WI38 (cell line): ENCODE data around the gene MEX3A.

Experiments used
- H3K4me3 ChIP-seq: 2 replicates; pipeline ENCODE4 v1.5.1; 2011; ENCODE audit warnings: low read depth, mild to moderate bottlenecking, control low read depth, low read length
- TF ChIP-seq, protein P1 (sequence below): IDR thresholded peaks from 2 replicates; pipeline ENCODE4 v1.5.1; 2012; ENCODE audit warnings: low read depth, mild to moderate bottlenecking, control low read depth, low read length

The MEX3A gene

GRCh38 chr1:156054500-156055280 is 27.6 kb downstream of the MEX3A start, which contains the start of gene LAMTOR2:
Gene LAMTOR2, plus strand, starts transcription at chr1:156054782. Its CDS starts 108 bp downstream, at chr1:156054890.
- H3K4me3 ChIP-seq: peak within 1 kb of the TSS; percentile 79
- TF ChIP-seq, protein P1, sequence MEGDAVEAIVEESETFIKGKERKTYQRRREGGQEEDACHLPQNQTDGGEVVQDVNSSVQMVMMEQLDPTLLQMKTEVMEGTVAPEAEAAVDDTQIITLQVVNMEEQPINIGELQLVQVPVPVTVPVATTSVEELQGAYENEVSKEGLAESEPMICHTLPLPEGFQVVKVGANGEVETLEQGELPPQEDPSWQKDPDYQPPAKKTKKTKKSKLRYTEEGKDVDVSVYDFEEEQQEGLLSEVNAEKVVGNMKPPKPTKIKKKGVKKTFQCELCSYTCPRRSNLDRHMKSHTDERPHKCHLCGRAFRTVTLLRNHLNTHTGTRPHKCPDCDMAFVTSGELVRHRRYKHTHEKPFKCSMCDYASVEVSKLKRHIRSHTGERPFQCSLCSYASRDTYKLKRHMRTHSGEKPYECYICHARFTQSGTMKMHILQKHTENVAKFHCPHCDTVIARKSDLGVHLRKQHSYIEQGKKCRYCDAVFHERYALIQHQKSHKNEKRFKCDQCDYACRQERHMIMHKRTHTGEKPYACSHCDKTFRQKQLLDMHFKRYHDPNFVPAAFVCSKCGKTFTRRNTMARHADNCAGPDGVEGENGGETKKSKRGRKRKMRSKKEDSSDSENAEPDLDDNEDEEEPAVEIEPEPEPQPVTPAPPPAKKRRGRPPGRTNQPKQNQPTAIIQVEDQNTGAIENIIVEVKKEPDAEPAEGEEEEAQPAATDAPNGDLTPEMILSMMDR: no peak

- TF ChIP-seq, protein P1: peak; percentile 44
- H3K4me3 ChIP-seq: peak within 1 kb of the TSS; percentile 82
These were observed 28.3 kb downstream of the MEX3A start, which contains the start of gene UBQLN4 for GRCh38 chr1:156053768-156054499. Gene UBQLN4, minus strand, starts transcription at chr1:156053798. Its CDS starts 97 bp downstream, at chr1:156053701.

GRCh38 chr1:156052862-156053767 is 29.1 kb downstream of the MEX3A start:
- peak overlapping the region; percentile 82 for H3K4me3 ChIP-seq
- TF ChIP-seq, protein P1: peak; percentile 19; the same call in 1 of the 2 replicates

GRCh38 chr1:156051011-156051725 is 31.1 kb downstream of the MEX3A start:
- TF ChIP-seq, protein P1: no peak
- no peak overlapping the region for H3K4me3 ChIP-seq

- TF ChIP-seq, protein P1: no peak
- H3K4me3 ChIP-seq: no peak overlapping the region
These were observed 31.9 kb downstream of the MEX3A start for GRCh38 chr1:156050376-156050775.

DNA sequence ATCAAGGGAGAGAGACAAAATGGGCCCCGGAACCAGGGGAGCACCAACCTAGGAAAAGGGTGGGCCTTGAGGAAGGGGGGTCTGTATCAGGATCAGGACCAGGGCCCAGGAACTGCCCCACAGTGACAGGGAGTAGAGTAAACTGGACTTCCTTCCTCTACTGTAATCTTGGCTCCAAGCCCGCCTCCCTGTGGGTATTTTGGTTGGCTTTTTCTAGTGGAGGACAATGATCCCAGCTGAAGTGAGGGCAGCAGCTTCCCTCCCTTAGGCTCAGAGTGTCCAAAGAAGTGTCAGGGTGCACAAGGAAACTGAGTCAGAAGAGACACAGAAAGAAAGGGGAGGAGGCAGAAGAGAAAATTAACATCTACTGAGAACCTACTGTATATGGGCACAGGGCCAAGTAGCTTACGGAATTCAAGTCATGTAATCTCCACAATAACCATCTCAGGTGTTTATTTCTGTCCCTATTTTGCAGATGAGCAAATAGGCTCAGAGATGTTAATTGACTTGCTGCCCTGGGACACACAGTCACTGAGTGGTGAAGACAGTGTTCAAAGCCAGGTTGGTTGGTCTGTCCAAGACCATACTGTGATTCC is 33.5 kb downstream of the MEX3A start:
- no peak overlapping the region for H3K4me3 ChIP-seq
- TF ChIP-seq, protein P1: no peak
